Stimulated activated CD8-positive, alpha-beta memory T cell treated with anti-CD3 and anti-CD28 coated beads, Interleukin-15, amount 100 ng/mL, for 48 hours (primary cell): ENCODE measurements around the gene PRAMEF12.
"Not testable (repeated sequence)": the region's sequence is repeated elsewhere in the genome, so short reads cannot be mapped to it uniquely, and the experiment has no call there.

Experiments
- DNase-seq, 2 donors: peaks; one replicate each; pipeline ENCODE4 v3.0.0-alpha.2; 2020; ENCODE audit warnings: low read depth in 2 of 2

PRAMEF12 gene

GRCh38 chr1:12773438-12773837 is at the start of gene PRAMEF12:
TSS of gene PRAMEF12 (plus strand) at chr1:12773738. CDS start at chr1:12774868, 1,130 bp downstream.
- no peak for DNase-seq

GRCh38 chr1:12728391-12728790 is 45.1 kb upstream of the PRAMEF12 start:
- no peak for DNase-seq

GRCh38 chr1:12730156-12730555 is 43.4 kb upstream of the PRAMEF12 start:
- no peak for DNase-seq

- DNase-seq = not testable (repeated sequence)
Observed at GRCh38 chr1:12731084-12731483, 42.5 kb upstream of the PRAMEF12 start.

- DNase-seq = no peak
Observed at GRCh38 chr1:12734651-12735050, 38.9 kb upstream of the PRAMEF12 start.

- DNase-seq = no peak
Observed at GRCh38 chr1:12738934-12739333, 34.6 kb upstream of the PRAMEF12 start.

- DNase-seq = no peak
Observed at GRCh38 chr1:12739613-12740012, 33.9 kb upstream of the PRAMEF12 start.

- no peak for DNase-seq
Observed at GRCh38 chr1:12741946-12742345, 31.6 kb upstream of the PRAMEF12 start.

- no peak for DNase-seq
Observed at GRCh38 chr1:12745126-12745991, 28.2 kb upstream of the PRAMEF12 start.

GRCh38 chr1:12745992-12746323 is 27.6 kb upstream of the PRAMEF12 start, which contains the start of gene CFAP107:
TSS of gene CFAP107 (plus strand) at chr1:12746200. CDS start at chr1:12746431, 231 bp downstream.
- no peak for DNase-seq

GRCh38 chr1:12748778-12749355 is 24.7 kb upstream of the PRAMEF12 start:
- no peak for DNase-seq

GRCh38 chr1:12754738-12755137 is 18.8 kb upstream of the PRAMEF12 start:
- no peak for DNase-seq

GRCh38 chr1:12756273-12756672 is 17.3 kb upstream of the PRAMEF12 start:
- no peak for DNase-seq

GRCh38 chr1:12756768-12757413 is 16.6 kb upstream of the PRAMEF12 start:
- no peak for DNase-seq

GRCh38 chr1:12757836-12758235 is 15.7 kb upstream of the PRAMEF12 start:
- no peak for DNase-seq

GRCh38 chr1:12760256-12760795 is 13.2 kb upstream of the PRAMEF12 start:
- DNase-seq = no peak

GRCh38 chr1:12761781-12762180 is 11.8 kb upstream of the PRAMEF12 start:
- DNase-seq = no peak

GRCh38 chr1:12762766-12763165 is 10.8 kb upstream of the PRAMEF12 start:
- no peak for DNase-seq

- DNase-seq = no peak
Observed at GRCh38 chr1:12763479-12763878, 10.1 kb upstream of the PRAMEF12 start.

- no peak for DNase-seq
Observed at GRCh38 chr1:12764016-12764415, 9.5 kb upstream of the PRAMEF12 start.

- DNase-seq = no peak
Observed at GRCh38 chr1:12769031-12769430, 4.5 kb upstream of the PRAMEF12 start.

GRCh38 chr1:12769976-12770505 is 3.5 kb upstream of the PRAMEF12 start:
- no peak for DNase-seq
